Sciatic nerve (tissue), 2 donors: ENCODE data around the gene PITPNB. TPM values are rescaled to one million over a fixed set of nuclear protein-coding genes. Genes with fewer than 3 reads are reported as not detected.
A peak's percentile ranks its signal among the peaks of the same experiment; 100 is the strongest.

Experiments used
- ATAC-seq: fragments of 200-7000 bp; cut with Tn5 transposase; one replicate; pipeline ENCODE4 v1.9.1; 2020; ENCODE audit warnings: mild to moderate bottlenecking, moderate library complexity
- DNase-seq: peaks from one replicate; pipeline ENCODE4 v3.0.0-alpha.2; 2020; ENCODE audit warnings: low spot score
- intact Hi-C: fragments of 100-400 bp; cut with DNase I; formaldehyde crosslinking; loops from one replicate; pipeline ENCODE4 v1.14.2; 2022
- total RNA-seq: library from RNA; stranded (reverse); fragmentation: NEBNext Ultra II Directional; extraction: Animal tissue kit (Norgen Biotek cat#: 25700); gene quantifications from one replicate; pipeline ENCODE4 v1.2.1, GENCODE V29; 2021
- donor health status: DM: no; HTN: no; CAD: no.
- donor health status: DM: no; HTN: no; CAD: no.

The PITPNB gene
- total RNA-seq, 1 donor from 2014 or later = 88.8 TPM

- intact Hi-C loops = no loop called here
- ATAC-seq (no peak), DNase-seq (no peak)
These were observed 75.6 kb downstream of the PITPNB start for GRCh38 chr22:27843441-27843840.

- intact Hi-C loops = no loop called here
- DNase-seq (no peak), ATAC-seq (peak; percentile 49)
These were observed 76.2 kb downstream of the PITPNB start for GRCh38 chr22:27842669-27843431.

- ATAC-seq = no peak
- DNase-seq = no peak
- intact Hi-C loops = no loop called here
These were observed 76.9 kb downstream of the PITPNB start for GRCh38 chr22:27842201-27842600.

GRCh38 chr22:27840436-27840835 lies 78.6 kb downstream of the PITPNB start:
- intact Hi-C loops = no loop called here
- ATAC-seq = no peak
- DNase-seq = no peak

GRCh38 chr22:27839057-27839660 lies 79.9 kb downstream of the PITPNB start:
- DNase-seq (no peak), ATAC-seq (no peak)
- intact Hi-C loops = no loop called here

- ATAC-seq = no peak
- peak; percentile 42 for DNase-seq
- intact Hi-C loops = no loop called here
These were observed 82.9 kb downstream of the PITPNB start for GRCh38 chr22:27836181-27836580.

GRCh38 chr22:27835446-27835845 lies 83.6 kb downstream of the PITPNB start:
- DNase-seq (peak; percentile 35), ATAC-seq (no peak)
- intact Hi-C loops = no loop called here

GRCh38 chr22:27834364-27835185 lies 84.5 kb downstream of the PITPNB start:
- DNase-seq (peak; percentile 52), ATAC-seq (no peak)
- intact Hi-C loops = no loop called here

- intact Hi-C loops = no loop called here
- ATAC-seq (no peak), DNase-seq (no peak)
These were observed 85.3 kb downstream of the PITPNB start for GRCh38 chr22:27833803-27834202.

DNA sequence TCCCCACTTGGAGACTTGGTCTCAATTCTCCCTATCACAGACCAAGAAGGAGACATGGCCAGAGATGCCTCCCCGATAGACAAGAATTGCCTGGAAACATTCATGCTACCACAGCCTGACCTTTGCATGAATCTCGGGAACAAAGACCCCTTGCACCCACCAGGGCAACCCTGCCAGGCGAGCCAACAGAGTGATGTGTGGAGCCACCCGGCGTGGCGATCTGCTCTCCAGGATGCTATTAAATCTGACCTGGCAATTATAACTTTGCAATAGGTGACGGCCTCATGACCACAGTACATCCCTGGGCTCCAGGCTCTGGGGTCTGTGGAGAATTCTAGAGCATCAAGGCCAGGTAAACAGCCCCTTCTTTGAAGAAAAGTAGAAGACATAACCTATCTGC lies 86.5 kb downstream of the PITPNB start:
- intact Hi-C loops = no loop called here
- no peak for ATAC-seq
- no peak for DNase-seq

GRCh38 chr22:27829620-27830019 lies 89.4 kb downstream of the PITPNB start:
- ATAC-seq (no peak), DNase-seq (no peak)
- intact Hi-C loops = no loop called here

DNA sequence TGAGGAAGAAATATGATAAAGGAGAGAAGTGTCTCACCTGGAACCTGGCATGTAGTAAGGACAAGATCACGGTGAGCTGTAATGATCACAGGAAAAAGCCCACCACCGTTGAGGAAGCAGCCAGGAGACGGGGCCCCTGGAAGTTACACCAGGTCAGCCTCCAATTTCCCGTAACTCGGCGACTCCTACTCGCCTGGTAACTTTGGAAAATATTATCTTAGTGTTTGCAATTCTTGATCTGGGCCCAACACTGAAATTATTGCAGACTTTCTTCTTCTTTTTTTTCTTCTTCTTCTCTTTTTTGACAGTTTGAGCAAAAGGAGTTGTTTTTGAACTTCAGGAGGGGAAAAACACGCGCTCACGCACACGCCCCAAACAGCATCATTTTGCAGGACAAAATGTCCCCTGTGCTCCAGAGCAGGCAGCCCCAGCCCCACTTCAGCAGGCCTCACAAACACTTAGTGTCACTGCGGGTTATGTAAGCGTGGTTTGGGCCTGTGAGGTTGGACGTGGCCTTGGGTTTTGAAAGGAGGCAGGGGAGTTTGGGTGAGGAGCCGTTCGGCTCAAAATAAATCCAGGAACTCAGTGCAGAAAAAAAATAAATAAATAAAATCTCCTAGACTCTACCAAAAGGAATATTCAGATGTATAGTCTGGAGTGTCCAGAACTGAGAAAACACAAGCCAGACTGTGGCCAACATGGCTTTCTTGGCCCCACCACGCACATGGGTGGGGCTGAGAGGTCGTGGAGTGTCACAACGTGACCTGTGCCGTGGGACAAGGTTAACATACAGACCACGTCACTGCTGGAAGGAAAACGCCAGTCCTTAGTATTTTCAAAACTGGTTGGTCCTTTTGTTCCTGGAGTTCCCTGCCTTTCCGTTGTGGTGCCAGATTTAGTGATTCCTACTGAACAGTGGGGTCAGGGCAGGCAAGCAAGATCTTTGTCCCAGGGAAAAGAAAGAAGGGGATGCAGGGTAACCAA lies 91.2 kb downstream of the PITPNB start:
- no peak for DNase-seq
- ATAC-seq = peak; percentile 96
- intact Hi-C loops = no loop called here

DNA sequence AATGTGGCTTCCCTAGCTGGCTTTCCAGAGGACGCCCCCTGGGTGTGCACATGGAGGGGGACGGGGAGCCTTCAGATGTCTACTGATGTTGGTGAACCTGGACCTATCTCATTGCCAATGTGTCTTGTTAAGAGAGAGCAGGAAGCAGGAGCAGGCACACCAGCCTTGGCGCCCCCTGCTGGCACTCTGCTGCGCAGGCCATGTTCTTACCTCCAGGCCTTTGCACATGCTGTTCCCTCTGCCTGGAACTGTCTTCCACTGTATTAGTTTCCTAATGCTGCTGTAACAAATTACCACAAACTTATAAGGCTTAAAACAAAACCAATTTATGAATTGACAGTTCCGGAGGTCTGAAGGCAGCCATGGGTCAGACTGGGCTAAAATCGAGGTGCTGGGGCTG lies 93.9 kb downstream of the PITPNB start:
- intact Hi-C loops = no loop called here
- ATAC-seq = no peak
- DNase-seq = no peak

GRCh38 chr22:27823221-27823620 lies 95.8 kb downstream of the PITPNB start:
- intact Hi-C loops = no loop called here

DNA sequence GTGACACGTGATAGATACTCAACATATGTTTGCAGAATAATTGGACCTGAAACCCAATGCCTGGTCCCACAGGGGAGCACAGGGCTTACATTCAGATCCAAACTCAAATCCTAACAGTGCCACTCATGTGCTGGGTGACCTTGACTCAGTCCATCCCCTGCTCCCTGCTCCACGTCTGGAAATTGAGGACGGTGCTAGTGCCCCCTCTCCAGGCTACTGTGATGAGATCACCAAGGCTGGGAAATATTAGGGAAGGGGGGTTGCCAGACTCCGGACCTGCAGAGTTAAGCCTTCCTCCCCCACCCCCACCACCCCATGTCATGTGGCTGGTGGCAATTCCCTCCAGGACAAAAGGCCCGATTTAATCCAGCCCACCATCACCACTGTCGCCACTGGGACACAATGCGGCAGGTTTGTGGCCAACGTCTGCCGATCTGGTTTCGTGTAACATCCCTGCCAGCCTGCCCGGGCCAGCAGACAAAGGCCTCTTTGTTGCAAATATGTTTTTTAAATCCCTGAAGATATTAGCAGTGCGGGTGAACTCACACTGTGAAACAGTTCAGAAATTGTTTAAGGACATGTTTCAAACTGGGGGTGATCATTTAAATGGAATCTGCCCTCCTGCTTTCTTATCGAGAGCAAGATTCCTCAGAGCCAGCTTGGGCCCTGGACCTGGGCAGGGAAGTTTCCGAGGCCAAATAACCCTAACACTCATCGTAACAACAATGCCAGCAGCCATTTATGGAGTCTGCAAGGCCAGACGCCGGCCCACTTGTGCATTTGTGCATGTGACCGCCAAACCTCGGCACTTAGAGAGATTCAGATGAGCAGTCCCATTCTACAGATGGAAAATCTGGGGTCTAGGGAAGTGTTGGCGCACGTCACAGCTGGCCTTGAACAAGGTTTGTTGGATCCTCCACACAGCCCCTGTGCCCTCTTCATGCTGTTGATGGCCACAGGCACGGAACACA lies 97.9 kb downstream of the PITPNB start:
- DNase-seq (no peak), ATAC-seq (peak; percentile 84)
- intact Hi-C loops = no loop called here

More at GRCh38 chr22:27823221-27823620, 95.8 kb downstream of the PITPNB start:
- DNase-seq (no peak), ATAC-seq (no peak)

DNA sequence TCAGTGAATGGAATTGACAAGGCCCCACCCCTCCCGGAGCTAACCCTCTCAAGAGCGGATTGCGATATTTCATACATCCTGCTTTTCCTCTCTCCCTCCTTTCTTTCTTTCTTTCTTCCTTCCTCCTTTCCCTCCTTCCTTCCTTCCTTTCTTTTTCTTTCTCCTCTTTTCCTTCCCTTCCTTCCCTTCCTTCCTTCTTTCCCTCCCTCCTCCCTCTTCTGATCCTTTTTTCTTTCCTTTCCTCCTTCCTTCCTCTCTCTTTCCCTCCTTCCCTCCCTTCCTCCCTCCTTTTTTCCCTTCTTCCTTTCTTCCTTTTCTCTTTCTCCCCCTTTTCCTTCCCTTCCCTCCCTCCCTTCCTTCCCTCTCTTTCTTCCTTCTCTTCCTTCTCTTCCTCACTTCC lies 102.5 kb downstream of the PITPNB start:
- intact Hi-C loops = loop anchor here (10.0 kb wide), 1 partner anchor 1052 kb away; no protein-coding TSS in a partner anchor
- DNase-seq = no peak
- ATAC-seq = no peak

- no peak for DNase-seq
- intact Hi-C loops = loop anchor here (10.0 kb wide), 1 partner anchor 1051 kb away; no protein-coding TSS in a partner anchor
- no peak for ATAC-seq
These were observed 103.1 kb downstream of the PITPNB start for GRCh38 chr22:27815826-27816530.
